ENCODE data around the gene TP53BP2. TPM values are rescaled to one million over a fixed set of nuclear protein-coding genes. Genes with fewer than 3 reads are reported as not detected.

The TP53BP2 gene
- total and polyA plus RNA-seq, 10 of the 15 experiments (the other 5 are each of a cell fraction or from before 2014, with no cell fraction given) = 1.6 to 13.7 (median 5.6) TPM

- Histone ChIP-seq H3K4me2 (ENCODE audit: control insufficient read depth, insufficient read depth) (no peak overlapping the region), H3K36me3 (ENCODE audit: control insufficient read depth in 2 of 2, insufficient read depth in 2 of 2, low read length in 1 of 2) (no peaks in the 10 kb centered on the region), H3K27me3 (replicated peaks in 1 of 2; ENCODE audit: control insufficient read depth in 2 of 2, insufficient read depth in 2 of 2, low read length in 1 of 2) (no peaks in the 10 kb centered on the region; a peak in 2 of 4 replicates), H2AFZ (ENCODE audit: control insufficient read depth, low read depth, low read length) (no peak overlapping the region), H3K27ac (ENCODE audit: control insufficient read depth, insufficient read depth) (no peak overlapping the region), H3K9ac (ENCODE audit: control insufficient read depth, insufficient read depth, low read length) (no peak overlapping the region), H4K20me1 (ENCODE audit: control insufficient read depth, insufficient read depth) (no peaks in the 10 kb centered on the region), H3K4me1 (ENCODE audit: control insufficient read depth, insufficient read depth, low read length) (no peaks in the 10 kb centered on the region), H3K79me2 (ENCODE audit: control insufficient read depth, insufficient read depth, low read length) (no peaks in the 10 kb centered on the region), H3K4me3 (no peak overlapping the region), H3K9me3 (replicated peaks; ENCODE audit: control insufficient read depth, insufficient read depth, low read length) (no peaks in the 10 kb centered on the region; the same call in 2 of the 3 replicates)
- ChIA-PET RAD21 (ENCODE audit: unreplicated experiment) (no interaction called here), CTCF (interaction anchor here (0.8 kb wide), 1 partner anchor 13 kb away, joined by 3 read pairs; no protein-coding TSS in a partner anchor), POLR2A (no interaction called here), SMC1A (ENCODE audit: uncharacterized antibody, unreplicated experiment) (no interaction called here)
- no peak for TF ChIP-seq MEF2B (IDR thresholded peaks at IDR 0.05; ENCODE audit: partially characterized antibody, poor library complexity, severe bottlenecking)
- no peak for TF ChIP-seq SMAD1 (IDR thresholded peaks at IDR 0.05; ENCODE audit: low read depth, partially characterized antibody)
- no peak for TF ChIP-seq MXI1 (IDR thresholded peaks at IDR 0.05; ENCODE audit: low read depth, low read length)
- no peak for TF ChIP-seq MTA3 (IDR thresholded peaks at IDR 0.05; ENCODE audit: borderline replicate concordance, low read length)
- TF ChIP-seq IKZF1 (conservative IDR thresholded peaks at IDR 0.05) = no peak
- TF ChIP-seq CBX3 (IDR thresholded peaks at IDR 0.05; ENCODE audit: borderline replicate concordance, low read depth) = no peak
- no peak for TF ChIP-seq ZNF687 (IDR thresholded peaks at IDR 0.05)
- TF ChIP-seq KLF5 (IDR thresholded peaks at IDR 0.05; ENCODE audit: partially characterized antibody) = no peak
- no TSS peak for BruUV-seq (replicated peaks)
- ATAC-seq = no peak
- intact Hi-C loops (cut with micrococcal nuclease; ENCODE audit: unreplicated experiment) = no loop called here
- no peak for DNase-seq (ENCODE audit: low read depth, low spot score)
- 50% methylated on average over 5 of the region's 5 CpGs for WGBS (ENCODE audit: insufficient coverage, insufficient replicate concordance, low lambda C conversion rate, missing lambda C conversion rate)
- FAIRE-seq = no peak
- in situ Hi-C loops (cut with MboI) = no loop called here
Measured at GRCh38 chr1:223873044-223873443, 27.3 kb upstream of the TP53BP2 start.

Measured in GM12878 (cell line).